ENCODE data around the gene MACROD2.

- TF ChIP-seq CTCF (IDR thresholded peaks at IDR 0.05) (no peak), EZH2 (IDR thresholded peaks at IDR 0.05; ENCODE audit: borderline replicate concordance, insufficient read depth, low read depth, low read length, poor library complexity, severe bottlenecking) (no peak)
Observed at GRCh38 chr20:15857173-15857784, 1862.0 kb downstream of the MACROD2 start.
